Panc1 (cell line): ENCODE measurements around the gene SLCO3A1. TPM values are rescaled to one million over a fixed set of nuclear protein-coding genes. Genes with fewer than 3 reads are reported as not detected.

Experiments
- ATAC-seq: fragments of 200-7000 bp; cut with Tn5 transposase; 2 replicates; pipeline ENCODE4 v1.9.1; 2020; ENCODE audit warnings: mild to moderate bottlenecking, moderate library complexity
- BruUV-seq: library from RNA; stranded (reverse); fragments of 400-500 nt; replicated peaks from 2 replicates; lab custom pipeline; 2021; lab: Mats Ljungman, UMichigan
- CTCF ChIA-PET: fragments of 300-600 bp; sonication (Branson Sonifier 250); formaldehyde crosslinking; loops from one replicate; lab custom pipeline; 2022; ENCODE audit warnings: antibody characterized with exemption; lab: Charles Lee
- POLR2A ChIA-PET: fragments of 300-600 bp; sonication (Branson Sonifier 250); formaldehyde crosslinking; loops from one replicate; lab custom pipeline; 2022; ENCODE audit warnings: antibody characterized with exemption; lab: Charles Lee
- DNase-seq: peaks from one replicate; pipeline ENCODE4 v3.0.0-alpha.2; 2010; ENCODE audit warnings: low read depth, low spot score
- H3K27ac ChIP-seq: 2 replicates; pipeline ENCODE4 v1.5.1; 2011; ENCODE audit warnings: mild to moderate bottlenecking, low read length, inconsistent platforms
- H3K27me3 ChIP-seq: fragments of 200-500 bp; sonication (Bioruptor generic); 2 replicates; pipeline ENCODE4 v1.6.0; 2014; ENCODE audit warnings: low read length, inconsistent platforms; ENCODE audit not compliant: control insufficient read depth, insufficient read depth
- H3K36me3 ChIP-seq: fragments of 200-500 bp; sonication (Bioruptor generic); 2 replicates; pipeline ENCODE4 v1.5.1; 2014; ENCODE audit warnings: inconsistent platforms, mild to moderate bottlenecking, low read length, moderate library complexity; ENCODE audit not compliant: control insufficient read depth, insufficient read depth
- H3K4me1 ChIP-seq: 2 replicates; pipeline ENCODE4 v1.5.1; 2011; ENCODE audit warnings: inconsistent platforms, mild to moderate bottlenecking, low read length, moderate library complexity; ENCODE audit not compliant: control insufficient read depth, insufficient read depth
- H3K4me3 ChIP-seq, 2 experiments: 2 replicates each; pipeline ENCODE4 v1.5.1; 2011 to 2012; ENCODE audit warnings: low read depth in 2 of 2, low read length in 2 of 2, mild to moderate bottlenecking in 2 of 2, inconsistent platforms in 1 of 2, moderate library complexity in 1 of 2
- H3K9me3 ChIP-seq: fragments of 200-500 bp; sonication (Bioruptor generic); 2 replicates; pipeline ENCODE4 v1.5.1; 2014; ENCODE audit warnings: low read depth, mild to moderate bottlenecking, inconsistent platforms, low read length, moderate library complexity; ENCODE audit not compliant: control insufficient read depth, insufficient read depth
- POLR2AphosphoS5 ChIP-seq: IDR thresholded peaks from 2 replicates; pipeline ENCODE4 v1.6.1; 2012; ENCODE audit warnings: mild to moderate bottlenecking, low read depth, low read length, moderate library complexity
- SIN3A ChIP-seq: IDR thresholded peaks from 2 replicates; pipeline ENCODE4 v1.6.1; 2012; ENCODE audit warnings: low read depth, mild to moderate bottlenecking, low read length, moderate library complexity, borderline replicate concordance; ENCODE audit not compliant: insufficient read depth
- TCF7L2 ChIP-seq: IDR thresholded peaks from 2 replicates; pipeline ENCODE4 v1.6.1; 2011; ENCODE audit warnings: mild to moderate bottlenecking, low read depth, low read length, inconsistent platforms
- in situ Hi-C: cut with HindIII; loops from 2 replicates; pipeline ENCODE4 v1.10.0; 2016; ENCODE audit warnings: low sequenced_read_pairs, low pct_unique_long_range_greater_than_20kb
- intact Hi-C: fragments of 100-400 bp; cut with micrococcal nuclease; formaldehyde crosslinking; loops from one replicate; pipeline ENCODE4 v1.10.0; 2022; ENCODE audit not compliant: unreplicated experiment
- total RNA-seq: library from RNA; stranded (reverse); gene quantifications from one replicate; pipeline ENCODE4 v1.2.1, GENCODE V29; 2021; ENCODE audit not compliant: unreplicated experiment
- TF ChIP-seq, protein P1 (sequence below): fragments of 450-650 bp; IDR thresholded peaks from 2 replicates; pipeline ENCODE4 v1.5.1; 2017; ENCODE audit warnings: mild to moderate bottlenecking
- TF ChIP-seq, protein P2 (sequence below), 2 experiments: IDR thresholded peaks; 2 replicates each; pipeline ENCODE4 v1.6.1; 2011 to 2012; ENCODE audit warnings: low read depth in 2 of 2, control low read depth in 1 of 2, low read length in 1 of 2, mild to moderate bottlenecking in 1 of 2, moderate library complexity in 1 of 2; ENCODE audit not compliant: insufficient read depth in 1 of 2

Gene SLCO3A1
- total RNA-seq, 1 experiment from 2014 or later: 20.6 TPM

DNA sequence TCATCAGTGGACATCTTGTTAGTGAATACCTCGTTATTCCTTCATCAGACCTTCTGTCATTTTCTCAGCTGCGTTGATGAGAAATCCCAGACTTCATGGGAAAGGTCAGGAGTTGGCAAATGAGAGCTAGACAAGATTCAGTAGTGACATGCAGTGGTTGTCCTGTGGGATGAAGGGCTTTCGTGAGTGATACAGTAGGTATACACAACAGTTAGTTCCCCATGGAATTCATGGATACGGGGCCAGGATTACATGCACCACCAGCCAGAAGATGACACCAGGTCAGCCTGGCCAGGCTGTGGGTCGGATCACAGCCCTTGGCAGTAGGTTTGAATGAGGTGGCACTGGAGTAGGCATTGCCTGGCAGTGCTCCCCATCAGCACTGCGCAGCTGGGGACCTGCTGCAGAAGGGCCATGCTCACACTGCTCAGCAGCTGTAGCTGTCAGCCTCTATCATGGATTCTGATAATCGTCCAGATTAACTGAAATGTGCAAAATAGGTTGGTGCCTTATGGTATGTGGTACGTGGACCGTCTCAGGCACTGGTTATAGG, 150.1 kb downstream of the SLCO3A1 start:
- no TSS peak for BruUV-seq
- Histone ChIP-seq H3K4me1 (no peaks in the 10 kb centered on the region), H3K27ac (no peak overlapping the region), H3K27me3 (no peaks in the 10 kb centered on the region), H3K36me3 (no peaks in the 10 kb centered on the region), H3K4me3 (no peak overlapping the region), H3K9me3 (no peaks in the 10 kb centered on the region)
- TF ChIP-seq, protein P1, sequence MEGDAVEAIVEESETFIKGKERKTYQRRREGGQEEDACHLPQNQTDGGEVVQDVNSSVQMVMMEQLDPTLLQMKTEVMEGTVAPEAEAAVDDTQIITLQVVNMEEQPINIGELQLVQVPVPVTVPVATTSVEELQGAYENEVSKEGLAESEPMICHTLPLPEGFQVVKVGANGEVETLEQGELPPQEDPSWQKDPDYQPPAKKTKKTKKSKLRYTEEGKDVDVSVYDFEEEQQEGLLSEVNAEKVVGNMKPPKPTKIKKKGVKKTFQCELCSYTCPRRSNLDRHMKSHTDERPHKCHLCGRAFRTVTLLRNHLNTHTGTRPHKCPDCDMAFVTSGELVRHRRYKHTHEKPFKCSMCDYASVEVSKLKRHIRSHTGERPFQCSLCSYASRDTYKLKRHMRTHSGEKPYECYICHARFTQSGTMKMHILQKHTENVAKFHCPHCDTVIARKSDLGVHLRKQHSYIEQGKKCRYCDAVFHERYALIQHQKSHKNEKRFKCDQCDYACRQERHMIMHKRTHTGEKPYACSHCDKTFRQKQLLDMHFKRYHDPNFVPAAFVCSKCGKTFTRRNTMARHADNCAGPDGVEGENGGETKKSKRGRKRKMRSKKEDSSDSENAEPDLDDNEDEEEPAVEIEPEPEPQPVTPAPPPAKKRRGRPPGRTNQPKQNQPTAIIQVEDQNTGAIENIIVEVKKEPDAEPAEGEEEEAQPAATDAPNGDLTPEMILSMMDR: no peak
- TF ChIP-seq, protein P2, sequence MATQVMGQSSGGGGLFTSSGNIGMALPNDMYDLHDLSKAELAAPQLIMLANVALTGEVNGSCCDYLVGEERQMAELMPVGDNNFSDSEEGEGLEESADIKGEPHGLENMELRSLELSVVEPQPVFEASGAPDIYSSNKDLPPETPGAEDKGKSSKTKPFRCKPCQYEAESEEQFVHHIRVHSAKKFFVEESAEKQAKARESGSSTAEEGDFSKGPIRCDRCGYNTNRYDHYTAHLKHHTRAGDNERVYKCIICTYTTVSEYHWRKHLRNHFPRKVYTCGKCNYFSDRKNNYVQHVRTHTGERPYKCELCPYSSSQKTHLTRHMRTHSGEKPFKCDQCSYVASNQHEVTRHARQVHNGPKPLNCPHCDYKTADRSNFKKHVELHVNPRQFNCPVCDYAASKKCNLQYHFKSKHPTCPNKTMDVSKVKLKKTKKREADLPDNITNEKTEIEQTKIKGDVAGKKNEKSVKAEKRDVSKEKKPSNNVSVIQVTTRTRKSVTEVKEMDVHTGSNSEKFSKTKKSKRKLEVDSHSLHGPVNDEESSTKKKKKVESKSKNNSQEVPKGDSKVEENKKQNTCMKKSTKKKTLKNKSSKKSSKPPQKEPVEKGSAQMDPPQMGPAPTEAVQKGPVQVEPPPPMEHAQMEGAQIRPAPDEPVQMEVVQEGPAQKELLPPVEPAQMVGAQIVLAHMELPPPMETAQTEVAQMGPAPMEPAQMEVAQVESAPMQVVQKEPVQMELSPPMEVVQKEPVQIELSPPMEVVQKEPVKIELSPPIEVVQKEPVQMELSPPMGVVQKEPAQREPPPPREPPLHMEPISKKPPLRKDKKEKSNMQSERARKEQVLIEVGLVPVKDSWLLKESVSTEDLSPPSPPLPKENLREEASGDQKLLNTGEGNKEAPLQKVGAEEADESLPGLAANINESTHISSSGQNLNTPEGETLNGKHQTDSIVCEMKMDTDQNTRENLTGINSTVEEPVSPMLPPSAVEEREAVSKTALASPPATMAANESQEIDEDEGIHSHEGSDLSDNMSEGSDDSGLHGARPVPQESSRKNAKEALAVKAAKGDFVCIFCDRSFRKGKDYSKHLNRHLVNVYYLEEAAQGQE (IDR thresholded peaks at IDR 0.05; ENCODE audit: insufficient read depth in 1 of 2, low read depth in 2 of 2, low read length in 1 of 2): no peak
- TF ChIP-seq POLR2AphosphoS5 (no peak), TCF7L2 (no peak), SIN3A (no peak)
- in situ Hi-C loops: no loop called here
- DNase-seq (no peak), ATAC-seq (no peak)
- CTCF ChIA-PET: no interaction called here
- intact Hi-C loops: no loop called here
- POLR2A ChIA-PET: no interaction called here

- TF ChIP-seq TCF7L2 (no peak), POLR2AphosphoS5 (no peak), SIN3A (no peak)
- TF ChIP-seq, protein P1: no peak
- TF ChIP-seq, protein P2 (IDR thresholded peaks at IDR 0.05; ENCODE audit: insufficient read depth in 1 of 2, low read depth in 2 of 2, low read length in 1 of 2): no peak
- ChIA-PET CTCF (no interaction called here), POLR2A (no interaction called here)
- no peaks in the 10 kb centered on the region for H3K27me3 ChIP-seq
- ATAC-seq (no peak), DNase-seq (no peak)
- no peaks in the 10 kb centered on the region for H3K9me3 ChIP-seq
- H3K4me3 ChIP-seq: no peak overlapping the region
- H3K36me3 ChIP-seq: no peaks in the 10 kb centered on the region
- in situ Hi-C loops: no loop called here
- intact Hi-C loops: no loop called here
- no TSS peak for BruUV-seq
- no peak overlapping the region for H3K27ac ChIP-seq
- no peaks in the 10 kb centered on the region for H3K4me1 ChIP-seq
Measured at GRCh38 chr15:92005154-92005553, 151.6 kb downstream of the SLCO3A1 start.
